IMR-90 (cell line): ENCODE data around the gene C22orf42.

ENCODE experiments used
- BHLHE40 ChIP-seq: fragments of 150-350 bp; IDR thresholded peaks from 2 replicates; pipeline ENCODE4 v1.6.1; 2016; ENCODE audit warnings: mild to moderate bottlenecking, low read depth, low read length
- CEBPB ChIP-seq: IDR thresholded peaks from 2 replicates; pipeline ENCODE4 v1.6.1; 2012; ENCODE audit warnings: low read depth, low read length, improper control_type of control experiment
- CTCF ChIP-seq: conservative IDR thresholded peaks from 2 replicates; pipeline ENCODE4 v1.5.1; 2012; ENCODE audit warnings: mild to moderate bottlenecking, low read depth, low read length, improper control_type of control experiment
- ELK1 ChIP-seq: fragments of 150-350 bp; IDR thresholded peaks from 2 replicates; pipeline ENCODE4 v1.6.1; 2016; ENCODE audit warnings: low read depth, mild to moderate bottlenecking, low read length, moderate library complexity, borderline replicate concordance
- MXI1 ChIP-seq: IDR thresholded peaks from 2 replicates; pipeline ENCODE4 v1.6.1; 2012; ENCODE audit warnings: low read depth, mild to moderate bottlenecking, low read length, moderate library complexity, borderline replicate concordance
- POLR2A ChIP-seq: IDR thresholded peaks from 2 replicates; pipeline ENCODE4 v1.6.1; 2012; ENCODE audit warnings: mild to moderate bottlenecking, low read depth, low read length
- USF2 ChIP-seq: fragments of 150-350 bp; IDR thresholded peaks from 2 replicates; pipeline ENCODE4 v1.6.1; 2017; ENCODE audit warnings: mild to moderate bottlenecking, antibody characterized with exemption, low read length, low read depth

- TF ChIP-seq CTCF (no peak), POLR2A (no peak), CEBPB (no peak), USF2 (no peak), MXI1 (no peak), ELK1 (no peak), BHLHE40 (no peak)
These were observed 44.3 kb upstream of the C22orf42 start for GRCh38 chr22:32203181-32204039.
